Activated CD8-positive, alpha-beta memory T cell treated with anti-CD3 and anti-CD28 coated beads for 36 hours (primary cell): ENCODE data around the gene NOSIP. TPM values are rescaled to one million over a fixed set of nuclear protein-coding genes. Genes with fewer than 3 reads are reported as not detected.

Experiments
- CTCF ChIA-PET: fragments of 350-600 bp; sonication (Branson Sonifier 250); formaldehyde crosslinking; loops from one replicate; lab custom pipeline; 2021; ENCODE audit warnings: antibody characterized with exemption; lab: Charles Lee
- POLR2A ChIA-PET: fragments of 350-600 bp; sonication (Branson Sonifier 250); formaldehyde crosslinking; loops from one replicate; lab custom pipeline; 2021; ENCODE audit warnings: antibody characterized with exemption; lab: Charles Lee
- total RNA-seq, 2 experiments: library from RNA; stranded (reverse); gene quantifications; one replicate each; pipeline ENCODE4 v1.2.3, GENCODE V29; 2021

NOSIP gene
- total RNA-seq, 2 experiments from 2014 or later: 59.7 to 60.2 TPM

GRCh38 chr19:49539192-49539952 lies 41.0 kb downstream of the NOSIP start:
- ChIA-PET POLR2A (interaction anchor here (0.7 kb wide), 1 partner anchor 176 kb away, joined by 11 read pairs; the partner anchor contains the start of gene DKKL1), CTCF (interaction anchor here (0.6 to 0.7 kb wide), 2 partner anchors 13 to 28 kb away, joined by 3 to 4 read pairs; no protein-coding TSS in a partner anchor)

- CTCF ChIA-PET: no interaction called here
- POLR2A ChIA-PET: no interaction called here
These were observed 41.7 kb downstream of the NOSIP start for GRCh38 chr19:49538643-49539042.

GRCh38 chr19:49536921-49537462 lies 43.4 kb downstream of the NOSIP start:
- CTCF ChIA-PET: interaction anchor here (0.8 to 3.0 kb wide), 3 partner anchors 10 to 28 kb away, joined by 3 to 12 read pairs (median 3); no protein-coding TSS in a partner anchor
- POLR2A ChIA-PET: interaction anchor here (0.7 kb wide), 2 partner anchors 34 to 44 kb away, joined by 4 to 6 read pairs; no protein-coding TSS in a partner anchor

- CTCF ChIA-PET: interaction anchor here (0.6 to 3.0 kb wide), 12 partner anchors 8 to 205 kb away, joined by 3 to 13 read pairs (median 5); partner anchors contain the start of gene FCGRT
- POLR2A ChIA-PET: interaction anchor here (0.9 kb wide), 1 partner anchor 24 kb away, joined by 3 read pairs; no protein-coding TSS in a partner anchor
These were observed 45.5 kb downstream of the NOSIP start for GRCh38 chr19:49534632-49535385.

- CTCF ChIA-PET: interaction anchor here (0.6 to 2.8 kb wide), 9 partner anchors 9 to 130 kb away, joined by 3 to 13 read pairs (median 5); partner anchors contain the start of gene FCGRT
- POLR2A ChIA-PET: interaction anchor here (0.9 kb wide), 1 partner anchor 25 kb away, joined by 3 read pairs; no protein-coding TSS in a partner anchor
These were observed 46.5 kb downstream of the NOSIP start for GRCh38 chr19:49533551-49534488.

- ChIA-PET POLR2A (interaction anchor here (0.7 kb wide), 1 partner anchor 24 kb away, joined by 4 read pairs; no protein-coding TSS in a partner anchor), CTCF (interaction anchor here (2.2 kb wide), 1 partner anchor 16 kb away, joined by 6 read pairs; no protein-coding TSS in a partner anchor)
These were observed 49.6 kb downstream of the NOSIP start for GRCh38 chr19:49530708-49531107.

GRCh38 chr19:49528211-49528771 lies 52.1 kb downstream of the NOSIP start:
- ChIA-PET CTCF (interaction anchor here (0.9 to 2.4 kb wide), 3 partner anchors 19 to 52 kb away, joined by 3 to 7 read pairs (median 3); partner anchors contain the start of gene NOSIP), POLR2A (interaction anchor here (0.5 to 1.0 kb wide), 4 partner anchors 42 to 137 kb away, joined by 3 to 4 read pairs (median 3); partner anchors contain the start of genes BCL2L12, IRF3 and NOSIP)

- POLR2A ChIA-PET: no interaction called here
- CTCF ChIA-PET: interaction anchor here (0.8 kb wide), 1 partner anchor 18 kb away, joined by 3 read pairs; no protein-coding TSS in a partner anchor
These were observed 55.4 kb downstream of the NOSIP start for GRCh38 chr19:49524812-49525455.

- ChIA-PET POLR2A (no interaction called here), CTCF (interaction anchor here (0.7 to 3.3 kb wide), 5 partner anchors 15 to 136 kb away, joined by 3 to 15 read pairs (median 4); no protein-coding TSS in a partner anchor)
These were observed 59.5 kb downstream of the NOSIP start for GRCh38 chr19:49520705-49521319.

- ChIA-PET POLR2A (no interaction called here), CTCF (interaction anchor here (0.6 to 1.8 kb wide), 2 partner anchors 28 to 134 kb away, joined by 3 to 6 read pairs; no protein-coding TSS in a partner anchor)
These were observed 62.3 kb downstream of the NOSIP start for GRCh38 chr19:49518033-49518432.

- POLR2A ChIA-PET: no interaction called here
These were observed 64.6 kb downstream of the NOSIP start for GRCh38 chr19:49515767-49516166.

GRCh38 chr19:49514151-49514550 lies 66.2 kb downstream of the NOSIP start:
- CTCF ChIA-PET: interaction anchor here (0.8 to 2.2 kb wide), 3 partner anchors 33 to 55 kb away, joined by 3 to 11 read pairs (median 3); no protein-coding TSS in a partner anchor
- POLR2A ChIA-PET: interaction anchor here (0.7 kb wide), 1 partner anchor 13 kb away, joined by 3 read pairs; no protein-coding TSS in a partner anchor

More at GRCh38 chr19:49515767-49516166, 64.6 kb downstream of the NOSIP start:
- CTCF ChIA-PET: no interaction called here

GRCh38 chr19:49513746-49514118 lies 66.6 kb downstream of the NOSIP start:
- CTCF ChIA-PET: interaction anchor here (0.8 to 2.2 kb wide), 4 partner anchors 21 to 55 kb away, joined by 3 to 11 read pairs (median 4); no protein-coding TSS in a partner anchor

GRCh38 chr19:49512970-49513745 lies 67.2 kb downstream of the NOSIP start:
- ChIA-PET POLR2A (interaction anchor here (0.6 to 1.0 kb wide), 2 partner anchors 14 to 41 kb away, joined by 3 to 4 read pairs; no protein-coding TSS in a partner anchor), CTCF (interaction anchor here (1.2 to 2.2 kb wide), 2 partner anchors 22 to 34 kb away, joined by 5 to 11 read pairs; no protein-coding TSS in a partner anchor)

More at GRCh38 chr19:49513746-49514118, 66.6 kb downstream of the NOSIP start:
- POLR2A ChIA-PET: no interaction called here
